GM21619 (cell line): ENCODE results near the gene PCDHB11.
"Not testable (repeated sequence)": the region's sequence is repeated elsewhere in the genome, so short reads cannot be mapped to it uniquely, and the experiment has no call there.

Experiments
- ATAC-seq: cut with Tn5 transposase; IDR thresholded peaks from one replicate; pipeline ENCODE4 v1.9.1; 2021; ENCODE audit not compliant: unreplicated experiment

PCDHB11 gene

DNA sequence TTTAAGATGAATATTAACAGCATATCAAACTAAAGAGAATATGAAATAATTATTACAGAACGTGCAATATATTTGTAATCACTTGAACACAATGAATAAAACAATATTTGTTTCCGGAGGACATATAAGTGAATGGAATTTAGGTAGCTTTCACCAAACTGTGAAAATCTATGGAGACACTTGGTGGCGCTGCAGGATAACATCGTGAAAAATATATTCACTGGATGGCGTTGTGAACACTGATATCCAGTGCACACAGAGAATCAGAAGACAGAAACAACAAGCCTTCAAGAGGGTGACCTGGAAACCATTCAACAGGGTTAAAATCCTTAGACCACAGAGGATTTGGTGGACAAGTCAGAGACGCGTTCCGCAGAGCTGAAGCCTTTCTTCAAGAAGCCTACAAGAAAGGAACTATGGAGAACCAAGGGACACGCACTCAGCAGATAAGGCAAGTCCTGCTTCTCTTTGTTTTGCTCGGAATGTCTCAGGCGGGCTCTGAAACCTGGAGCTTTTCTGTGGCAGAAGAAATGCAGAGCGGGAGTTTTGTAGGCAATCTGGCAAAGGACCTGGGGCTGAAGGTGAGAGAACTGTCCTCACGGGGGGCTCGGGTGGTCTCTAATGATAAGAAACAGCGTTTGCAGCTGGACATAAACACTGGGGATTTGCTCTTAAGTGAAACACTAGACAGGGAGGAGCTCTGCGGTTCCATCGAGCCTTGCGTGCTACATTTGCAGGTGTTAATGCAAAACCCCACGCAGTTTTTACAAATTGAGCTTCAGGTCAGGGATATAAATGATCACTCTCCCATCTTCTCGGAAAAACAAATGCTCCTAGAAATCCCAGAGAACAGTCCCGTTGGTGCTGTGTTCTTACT lies at the start of gene PCDHB11:
TSS of gene PCDHB11 (plus strand) at position 269 of the 877 bp plus-strand sequence. CDS start at position 417, 148 bp downstream.
- no peak for ATAC-seq

DNA sequence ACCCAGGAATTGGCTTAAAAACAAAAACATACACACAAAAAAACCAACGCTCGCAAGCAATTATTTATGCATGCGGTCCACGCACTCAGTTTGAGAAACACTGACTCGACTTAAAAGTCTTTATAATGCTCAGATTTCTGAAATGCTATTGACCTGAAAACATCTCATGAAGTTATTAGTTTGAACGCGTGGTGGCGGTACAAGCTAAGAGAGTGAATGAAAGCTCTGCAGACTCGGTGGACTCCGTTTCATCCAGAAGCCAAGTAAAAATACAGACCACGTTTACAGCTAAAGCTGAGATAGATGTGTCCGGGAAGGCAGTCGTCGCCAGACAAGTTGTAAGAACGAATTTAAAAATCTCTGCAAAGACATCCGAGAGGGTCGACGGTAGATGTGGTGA lies 49.6 kb upstream of the PCDHB11 start, which contains the start of gene PCDHB6:
TSS of gene PCDHB6 (plus strand) at position 246 of the 400 bp plus-strand sequence. CDS start 201 bp downstream, outside the sequence.
- no peak for ATAC-seq

DNA sequence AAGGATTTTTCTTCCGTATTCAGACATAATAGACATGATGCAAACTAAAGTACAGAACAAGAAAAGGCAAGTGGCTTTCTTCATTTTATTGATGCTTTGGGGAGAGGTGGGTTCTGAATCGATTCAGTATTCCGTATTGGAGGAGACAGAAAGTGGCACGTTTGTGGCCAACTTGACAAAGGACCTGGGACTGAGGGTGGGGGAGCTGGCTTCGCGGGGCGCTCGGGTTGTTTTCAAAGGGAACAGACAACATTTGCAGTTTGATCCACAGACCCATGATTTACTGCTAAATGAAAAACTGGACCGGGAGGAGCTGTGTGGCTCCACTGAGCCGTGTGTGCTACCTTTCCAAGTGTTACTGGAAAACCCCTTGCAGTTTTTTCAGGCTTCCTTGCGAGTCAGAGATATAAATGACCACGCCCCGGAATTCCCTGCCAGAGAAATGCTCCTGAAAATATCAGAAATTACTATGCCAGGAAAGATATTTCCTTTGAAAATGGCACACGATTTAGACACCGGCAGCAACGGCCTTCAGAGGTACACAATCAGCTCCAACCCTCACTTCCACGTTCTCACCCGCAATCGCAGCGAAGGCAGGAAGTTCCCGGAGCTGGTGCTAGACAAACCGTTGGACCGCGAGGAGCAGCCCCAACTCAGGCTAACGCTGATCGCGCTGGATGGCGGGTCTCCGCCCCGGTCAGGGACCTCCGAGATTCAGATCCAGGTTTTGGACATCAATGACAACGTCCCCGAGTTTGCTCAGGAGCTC lies 49.0 kb upstream of the PCDHB11 start:
- no peak for ATAC-seq

DNA sequence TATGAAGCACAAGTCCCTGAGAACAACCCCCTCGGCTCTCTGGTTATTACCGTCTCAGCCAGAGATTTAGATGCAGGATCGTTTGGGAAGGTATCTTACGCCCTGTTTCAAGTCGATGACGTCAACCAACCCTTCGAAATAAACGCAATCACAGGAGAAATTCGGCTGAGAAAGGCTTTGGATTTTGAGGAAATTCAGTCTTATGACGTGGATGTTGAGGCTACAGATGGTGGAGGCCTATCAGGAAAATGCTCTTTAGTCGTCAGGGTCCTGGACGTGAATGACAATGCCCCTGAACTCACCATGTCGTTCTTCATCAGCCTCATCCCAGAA lies 48.5 kb upstream of the PCDHB11 start:
- ATAC-seq: no peak

DNA sequence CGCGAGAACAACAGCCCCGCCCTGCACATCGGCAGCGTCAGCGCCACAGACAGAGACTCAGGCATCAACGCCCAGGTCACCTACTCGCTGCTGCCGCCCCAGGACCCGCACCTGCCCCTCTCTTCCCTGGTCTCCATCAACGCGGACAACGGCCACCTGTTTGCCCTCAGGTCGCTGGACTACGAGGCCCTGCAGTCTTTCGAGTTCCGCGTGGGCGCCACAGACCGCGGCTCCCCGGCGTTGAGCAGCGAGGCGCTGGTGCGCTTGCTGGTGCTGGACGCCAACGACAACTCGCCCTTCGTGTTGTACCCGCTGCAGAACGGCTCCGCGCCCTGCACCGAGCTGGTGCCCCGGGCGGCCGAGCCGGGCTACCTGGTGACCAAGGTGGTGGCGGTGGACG lies 47.8 kb upstream of the PCDHB11 start:
- ATAC-seq: not testable (repeated sequence)

DNA sequence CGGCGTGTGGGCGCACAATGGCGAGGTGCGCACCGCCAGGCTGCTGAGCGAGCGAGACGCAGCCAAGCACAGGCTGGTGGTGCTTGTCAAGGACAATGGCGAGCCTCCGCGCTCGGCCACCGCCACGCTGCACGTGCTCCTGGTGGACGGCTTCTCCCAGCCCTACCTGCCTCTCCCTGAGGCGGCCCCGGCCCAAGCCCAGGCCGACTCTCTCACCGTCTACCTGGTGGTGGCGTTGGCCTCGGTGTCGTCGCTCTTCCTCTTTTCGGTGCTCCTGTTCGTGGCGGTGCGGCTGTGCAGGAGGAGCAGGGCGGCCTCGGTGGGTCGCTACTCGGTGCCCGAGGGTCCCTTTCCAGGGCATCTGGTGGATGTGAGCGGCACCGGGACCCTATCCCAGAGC lies 47.3 kb upstream of the PCDHB11 start:
- not testable (repeated sequence) for ATAC-seq

DNA sequence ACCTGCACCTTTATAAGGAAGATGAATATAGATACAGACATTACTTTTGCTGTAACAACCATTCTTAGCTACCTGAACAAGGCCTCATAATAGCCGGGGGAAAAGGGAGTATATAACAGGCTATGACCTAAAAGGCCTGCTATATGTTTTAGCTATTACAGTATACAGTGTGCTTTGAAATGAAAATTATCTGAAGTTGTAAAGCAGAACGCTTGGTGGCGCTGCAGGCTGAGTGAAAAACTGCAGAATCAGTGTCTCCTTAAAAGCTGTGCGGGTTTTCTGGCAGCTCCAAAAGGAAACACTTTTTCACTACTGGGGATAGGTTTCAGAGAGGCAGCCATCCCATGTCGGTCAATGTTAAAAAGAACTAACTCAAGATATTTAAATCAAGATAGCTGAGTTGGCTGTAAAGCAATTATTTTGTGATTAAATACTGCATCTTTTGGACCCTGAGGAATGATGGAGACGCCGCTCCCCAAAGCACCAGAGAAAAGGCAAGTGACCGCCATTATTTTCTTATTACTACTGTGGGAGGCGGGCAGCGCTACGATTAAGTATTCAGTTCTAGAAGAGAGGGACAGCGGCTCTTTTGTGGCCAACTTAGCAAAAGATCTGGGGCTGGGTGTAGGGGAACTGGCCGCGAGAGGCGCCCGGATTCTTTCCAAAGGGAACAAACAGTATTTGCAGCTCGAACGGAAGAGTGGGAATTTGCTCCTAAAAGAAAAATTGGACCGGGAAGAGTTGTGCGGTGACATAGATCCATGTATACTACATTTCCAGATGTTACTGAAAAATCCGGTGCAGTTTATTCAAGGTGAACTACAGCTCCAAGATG lies 43.7 kb upstream of the PCDHB11 start:
- ATAC-seq: no peak

DNA sequence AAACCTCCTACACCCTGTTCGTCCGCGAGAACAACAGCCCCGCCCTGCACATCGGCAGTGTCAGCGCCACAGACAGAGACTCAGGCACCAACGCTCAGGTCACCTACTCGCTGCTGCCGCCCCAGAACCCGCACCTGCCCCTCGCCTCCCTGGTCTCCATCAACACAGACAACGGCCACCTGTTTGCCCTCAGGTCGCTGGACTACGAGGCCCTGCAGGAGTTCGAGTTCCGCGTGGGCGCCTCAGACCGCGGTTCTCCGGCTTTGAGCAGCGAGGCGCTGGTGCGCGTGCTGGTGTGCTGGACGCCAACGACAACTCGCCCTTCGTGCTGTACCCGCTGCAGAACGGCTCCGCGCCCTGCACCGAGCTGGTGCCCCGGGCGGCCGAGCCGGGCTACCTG lies 42.1 kb upstream of the PCDHB11 start:
- not testable (repeated sequence) for ATAC-seq

DNA sequence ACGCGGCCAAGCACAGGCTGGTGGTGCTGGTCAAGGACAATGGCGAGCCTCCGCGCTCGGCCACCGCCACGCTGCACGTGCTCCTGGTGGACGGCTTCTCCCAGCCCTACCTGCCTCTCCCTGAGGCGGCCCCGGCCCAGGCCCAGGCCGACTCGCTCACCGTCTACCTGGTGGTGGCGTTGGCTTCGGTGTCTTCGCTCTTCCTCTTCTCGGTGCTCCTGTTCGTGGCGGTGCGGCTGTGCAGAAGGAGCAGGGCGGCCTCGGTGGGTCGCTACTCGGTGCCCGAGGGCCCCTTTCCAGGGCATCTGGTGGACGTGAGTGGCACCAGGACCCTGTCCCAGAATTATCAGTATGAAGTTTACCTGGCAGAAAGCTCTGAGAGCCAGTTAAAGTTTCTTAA lies 41.5 kb upstream of the PCDHB11 start:
- ATAC-seq: not testable (repeated sequence)

DNA sequence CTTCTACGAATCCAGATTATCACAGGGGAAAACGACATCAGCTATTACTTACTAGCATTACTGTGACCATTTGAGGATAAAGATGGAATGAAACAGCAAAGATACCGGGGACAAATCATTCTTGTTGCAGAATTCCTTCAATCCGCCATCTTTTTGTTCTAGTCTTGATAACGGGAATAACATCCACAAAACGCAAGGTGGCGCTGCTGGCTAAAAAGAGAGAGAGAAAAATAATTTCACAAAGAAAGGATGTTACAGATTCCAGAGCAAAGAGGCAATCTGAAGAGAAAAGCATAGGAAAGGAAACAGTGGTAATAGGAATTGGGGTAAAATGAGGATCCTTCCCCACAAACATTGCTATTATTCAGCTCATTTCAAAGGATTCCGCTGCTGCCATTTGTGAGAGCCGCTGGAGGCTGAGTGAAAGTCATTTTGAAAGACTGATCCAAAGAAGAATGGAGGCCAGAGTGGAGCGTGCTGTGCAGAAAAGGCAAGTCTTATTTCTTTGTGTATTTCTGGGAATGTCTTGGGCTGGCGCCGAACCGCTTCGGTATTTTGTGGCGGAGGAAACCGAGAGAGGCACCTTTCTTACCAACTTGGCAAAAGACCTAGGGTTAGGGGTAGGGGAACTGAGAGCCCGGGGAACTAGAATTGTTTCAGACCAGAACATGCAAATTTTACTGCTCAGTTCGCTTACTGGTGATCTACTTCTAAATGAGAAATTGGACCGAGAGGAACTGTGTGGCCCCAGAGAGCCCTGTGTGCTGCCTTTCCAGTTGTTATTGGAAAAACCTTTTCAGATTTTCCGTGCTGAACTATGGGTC lies 26.8 kb upstream of the PCDHB11 start, which contains the start of gene PCDHB7:
TSS of gene PCDHB7 (plus strand) at position 264 of the 824 bp plus-strand sequence. CDS start at position 456, 192 bp downstream.
- no peak for ATAC-seq

DNA sequence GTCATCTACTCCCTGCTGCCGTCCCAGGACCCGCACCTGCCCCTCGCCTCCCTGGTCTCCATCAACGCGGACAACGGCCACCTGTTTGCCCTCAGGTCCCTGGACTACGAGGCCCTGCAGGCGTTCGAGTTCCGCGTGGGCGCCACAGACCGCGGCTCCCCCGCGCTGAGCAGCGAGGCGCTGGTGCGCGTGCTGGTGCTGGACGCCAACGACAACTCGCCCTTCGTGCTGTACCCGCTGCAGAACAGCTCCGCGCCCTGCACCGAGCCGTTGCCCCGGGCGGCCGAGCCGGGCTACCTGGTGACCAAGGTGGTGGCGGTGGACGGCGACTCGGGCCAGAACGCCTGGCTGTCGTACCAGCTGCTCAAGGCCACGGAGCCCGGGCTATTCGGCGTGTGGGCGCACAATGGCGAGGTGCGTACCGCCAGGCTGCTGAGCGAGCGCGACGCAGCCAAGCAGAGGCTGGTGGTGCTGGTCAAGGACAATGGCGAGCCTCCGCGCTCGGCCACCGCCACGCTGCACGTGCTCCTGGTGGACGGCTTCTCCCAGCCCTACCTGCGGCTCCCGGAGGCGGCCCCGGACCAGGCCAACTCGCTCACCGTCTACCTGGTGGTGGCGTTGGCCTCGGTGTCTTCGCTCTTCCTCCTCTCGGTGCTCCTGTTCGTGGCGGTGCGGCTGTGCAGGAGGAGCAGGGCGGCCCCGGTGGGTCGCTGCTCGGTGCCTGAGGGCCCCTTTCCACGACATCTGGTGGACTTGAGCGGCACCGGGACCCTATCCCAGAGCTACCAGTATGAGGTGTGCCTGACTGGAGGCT lies 24.9 kb upstream of the PCDHB11 start:
- ATAC-seq: not testable (repeated sequence)

DNA sequence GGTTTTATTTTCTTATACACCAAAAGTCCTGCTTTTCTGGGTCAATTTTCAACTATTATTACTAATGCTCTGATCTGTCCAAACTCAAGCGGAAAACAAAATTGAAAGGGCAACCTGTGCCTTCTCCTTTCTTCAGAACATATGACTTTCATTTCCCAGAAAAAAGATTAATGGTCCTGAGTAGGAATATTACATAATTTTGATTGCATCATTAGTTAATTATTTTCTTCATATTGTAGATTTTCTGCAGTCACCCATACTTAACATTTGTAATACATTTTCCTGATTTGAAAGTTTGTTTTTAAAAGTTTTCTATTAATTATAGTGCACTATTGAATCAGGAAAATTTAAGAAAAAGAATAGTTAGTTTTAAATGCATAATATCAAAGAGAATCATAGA lies 23.5 kb upstream of the PCDHB11 start:
- no peak for ATAC-seq

DNA sequence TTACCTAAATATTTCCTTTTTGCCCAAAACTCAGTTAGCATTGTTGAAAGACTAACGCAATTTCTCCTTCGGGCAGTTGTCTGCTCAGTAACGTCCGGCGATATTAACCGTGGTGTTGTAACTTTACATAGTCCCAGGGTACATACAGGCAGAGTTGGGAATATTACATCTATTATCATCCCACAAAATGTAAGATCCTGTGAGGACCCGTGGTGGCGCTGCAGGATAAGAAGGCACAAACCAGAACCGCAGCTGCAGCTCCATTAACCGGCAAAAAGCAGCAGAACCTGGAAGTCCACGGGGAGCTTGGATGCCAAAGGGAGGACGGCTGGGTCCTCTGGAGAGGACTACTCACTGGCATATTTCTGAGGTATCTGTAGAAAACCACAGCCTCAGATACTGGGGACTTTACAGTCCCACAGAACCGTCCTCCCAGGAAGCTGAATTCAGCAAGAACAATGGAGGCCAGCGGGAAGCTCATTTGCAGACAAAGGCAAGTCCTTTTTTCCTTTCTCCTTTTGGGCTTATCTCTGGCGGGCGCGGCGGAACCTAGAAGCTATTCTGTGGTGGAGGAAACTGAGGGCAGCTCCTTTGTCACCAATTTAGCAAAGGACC lies 21.7 kb upstream of the PCDHB11 start, which contains the start of gene PCDHB8:
TSS of gene PCDHB8 (plus strand) at position 214 of the 615 bp plus-strand sequence. CDS start at position 459, 245 bp downstream.
- ATAC-seq: not testable (repeated sequence)

DNA sequence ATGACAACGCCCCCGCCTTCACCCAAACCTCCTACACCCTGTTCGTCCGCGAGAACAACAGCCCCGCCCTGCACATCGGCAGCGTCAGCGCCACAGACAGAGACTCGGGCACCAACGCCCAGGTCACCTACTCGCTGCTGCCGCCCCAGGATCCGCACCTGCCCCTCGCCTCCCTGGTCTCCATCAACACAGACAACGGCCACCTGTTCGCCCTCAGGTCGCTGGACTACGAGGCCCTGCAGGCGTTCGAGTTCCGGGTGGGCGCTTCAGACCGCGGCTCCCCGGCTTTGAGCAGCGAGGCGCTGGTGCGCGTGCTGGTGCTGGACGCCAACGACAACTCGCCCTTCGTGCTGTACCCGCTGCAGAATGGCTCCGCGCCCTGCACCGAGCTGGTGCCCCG lies 20.1 kb upstream of the PCDHB11 start:
- ATAC-seq: not testable (repeated sequence)

DNA sequence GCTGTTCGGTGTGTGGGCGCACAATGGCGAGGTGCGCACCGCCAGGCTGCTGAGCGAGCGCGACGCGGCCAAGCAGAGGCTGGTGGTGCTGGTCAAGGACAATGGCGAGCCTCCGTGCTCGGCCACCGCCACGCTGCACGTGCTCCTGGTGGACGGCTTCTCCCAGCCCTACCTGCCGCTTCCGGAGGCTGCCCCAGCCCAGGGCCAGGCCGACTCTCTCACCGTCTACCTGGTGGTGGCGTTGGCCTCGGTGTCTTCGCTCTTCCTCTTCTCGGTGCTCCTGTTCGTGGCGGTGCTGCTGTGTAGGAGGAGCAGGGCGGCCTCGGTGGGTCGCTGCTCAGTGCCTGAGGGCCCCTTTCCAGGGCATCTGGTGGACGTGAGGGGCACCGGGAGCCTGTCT lies 19.6 kb upstream of the PCDHB11 start:
- not testable (repeated sequence) for ATAC-seq

DNA sequence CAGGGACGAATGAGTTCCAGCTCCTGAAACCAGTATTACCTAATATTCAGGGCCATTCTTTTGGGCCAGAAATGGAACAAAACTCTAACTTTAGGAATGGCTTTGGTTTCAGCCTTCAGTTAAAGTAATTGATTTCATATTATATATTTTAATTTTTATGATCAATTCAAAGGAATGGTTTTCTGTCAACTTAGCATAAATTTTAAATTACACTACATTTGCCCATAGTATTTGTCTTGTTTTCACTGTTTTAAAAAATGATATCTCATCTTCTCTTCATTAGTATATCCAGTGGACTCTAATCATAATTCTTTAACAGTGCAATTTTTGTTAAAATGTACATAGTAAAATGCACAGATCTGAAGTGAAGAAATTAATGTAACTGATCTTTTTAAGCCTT lies 19.1 kb upstream of the PCDHB11 start:
- no peak for ATAC-seq

DNA sequence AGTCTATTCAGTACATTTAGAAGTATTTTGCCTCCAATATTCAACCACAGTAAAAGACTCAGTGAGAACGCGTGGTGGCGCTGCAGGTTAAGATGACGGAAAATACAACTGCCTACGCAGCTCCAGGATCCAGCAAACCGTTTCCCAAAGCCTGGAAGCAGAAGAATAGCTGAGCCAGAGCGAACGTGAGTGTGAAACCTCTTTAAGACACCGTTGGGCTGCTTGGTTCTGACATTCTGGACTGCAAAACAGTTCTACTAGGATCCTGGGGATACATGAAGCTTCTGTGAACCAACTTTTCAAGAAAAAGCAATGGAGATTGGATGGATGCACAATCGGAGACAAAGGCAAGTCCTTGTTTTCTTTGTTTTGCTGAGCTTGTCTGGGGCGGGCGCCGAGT lies 17.2 kb upstream of the PCDHB11 start, which contains the start of gene PCDHB16:
TSS of gene PCDHB16 (plus strand) at position 140 of the 400 bp plus-strand sequence. CDS start at position 313, 173 bp downstream.
- ATAC-seq: no peak

DNA sequence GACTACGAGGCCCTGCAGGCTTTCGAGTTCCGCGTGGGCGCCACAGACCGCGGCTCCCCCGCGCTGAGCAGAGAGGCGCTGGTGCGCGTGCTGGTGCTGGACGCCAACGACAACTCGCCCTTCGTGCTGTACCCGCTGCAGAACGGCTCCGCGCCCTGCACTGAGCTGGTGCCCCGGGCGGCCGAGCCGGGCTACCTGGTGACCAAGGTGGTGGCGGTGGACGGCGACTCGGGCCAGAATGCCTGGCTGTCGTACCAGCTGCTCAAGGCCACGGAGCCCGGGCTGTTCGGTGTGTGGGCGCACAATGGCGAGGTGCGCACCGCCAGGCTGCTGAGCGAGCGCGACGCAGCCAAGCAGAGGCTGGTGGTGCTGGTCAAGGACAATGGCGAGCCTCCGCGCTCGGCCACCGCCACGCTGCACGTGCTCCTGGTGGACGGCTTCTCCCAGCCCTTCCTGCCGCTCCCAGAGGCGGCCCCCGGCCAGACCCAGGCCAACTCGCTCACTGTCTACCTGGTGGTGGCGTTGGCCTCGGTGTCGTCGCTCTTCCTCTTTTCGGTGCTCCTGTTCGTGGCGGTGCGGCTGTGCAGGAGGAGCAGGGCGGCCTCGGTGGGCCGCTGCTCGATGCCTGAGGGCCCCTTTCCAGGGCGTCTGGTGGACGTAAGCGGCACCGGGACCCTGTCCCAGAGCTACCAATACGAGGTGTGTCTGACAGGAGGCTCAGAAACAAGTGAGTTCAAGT lies 15.1 kb upstream of the PCDHB11 start:
- not testable (repeated sequence) for ATAC-seq
